K562 (cell line): ENCODE measurements around the gene CD19. TPM values are rescaled to one million over a fixed set of nuclear protein-coding genes. Genes with fewer than 3 reads are reported as not detected.

Experiments used
- ARHGAP35 ChIP-seq: fragments of 450-650 bp; IDR thresholded peaks from 2 replicates; pipeline ENCODE4 v1.6.1; 2018; ENCODE audit not compliant: partially characterized antibody
- ATF6 ChIP-seq: sonication (generic); formaldehyde crosslinking; IDR thresholded peaks from 2 replicates; pipeline ENCODE4 v1.4.0; 2020; ENCODE audit warnings: mild to moderate bottlenecking, missing genetic modification reagents
- BCOR ChIP-seq: fragments of 450-650 bp; IDR thresholded peaks from 2 replicates; pipeline ENCODE4 v1.6.1; 2016
- DPF2 ChIP-seq: fragments of 450-650 bp; IDR thresholded peaks from 2 replicates; pipeline ENCODE4 v1.6.1; 2016
- GTF2A2 ChIP-seq: IDR thresholded peaks from 2 replicates; pipeline ENCODE4 v1.6.1; 2016; ENCODE audit warnings: mild to moderate bottlenecking, missing genetic modification characterization, missing compliant biosample characterization
- HDAC1 ChIP-seq, 2 experiments: fragments of 450-650 bp; IDR thresholded peaks; 2 replicates each; pipeline ENCODE4 v1.6.1; 2016 to 2017; ENCODE audit warnings: inconsistent platforms in 1 of 2, mild to moderate bottlenecking in 1 of 2, moderate library complexity in 1 of 2
- MXI1 ChIP-seq: IDR thresholded peaks from 2 replicates; pipeline ENCODE4 v1.6.1; 2011; ENCODE audit warnings: low read depth, mild to moderate bottlenecking, improper control_type of control experiment, low read length
- RB1 ChIP-seq: fragments of 450-650 bp; IDR thresholded peaks from 2 replicates; pipeline ENCODE4 v1.6.1; 2017; ENCODE audit warnings: low read depth, mild to moderate bottlenecking
- RREB1 ChIP-seq: fragments of 250-450 bp; sonication (Bioruptor Pico); IDR thresholded peaks from 2 replicates; pipeline ENCODE4 v1.4.0; 2020
- STAG1 ChIP-seq: sonication (generic); formaldehyde crosslinking; IDR thresholded peaks from 2 replicates; pipeline ENCODE4 v1.5.0; 2020; ENCODE audit warnings: missing genetic modification reagents, borderline replicate concordance
- XRCC4 ChIP-seq: IDR thresholded peaks from one replicate; pipeline ENCODE4 v1.6.1; 2011; ENCODE audit not compliant: insufficient read depth, insufficient read length; ENCODE audit errors: extremely low read depth
- ZNF274 ChIP-seq: IDR thresholded peaks from 2 replicates; pipeline ENCODE4 v1.6.1; 2011; ENCODE audit warnings: low read depth, mild to moderate bottlenecking, low read length, moderate library complexity, borderline replicate concordance
- polyA plus RNA-seq, 8 experiments: library from polyadenylated mRNA; depleted of rRNA in 4 of 8; stranded (reverse) in 5 of 8; unstranded in 3 of 8; fragments of >200 nt; fragmentation: Nextera tagmentation in 2 of 8; fragmentation: Illumina TruSeq in 1 of 8; extraction: Ambion mirVana in 2 of 8; extraction: Trizol in 1 of 8; gene quantifications; 2 replicates each; pipeline versions ENCODE4 v1.2.1 to v1.2.3, GENCODE V29; 2011 to 2014; ENCODE audit warnings: inconsistent platforms in 1 of 8, missing spikeins in 1 of 8
- total RNA-seq, 7 experiments: library from RNA; depleted of rRNA in 6 of 7; stranded (reverse); fragments of >200 nt in 6 of 7; fragmentation: Illumina TruSeq in 2 of 7; extraction: Trizol in 2 of 7; gene quantifications; 2 replicates each; pipeline versions ENCODE4 v1.2.1 to v1.2.3, GENCODE V29; 2011 to 2021; ENCODE audit warnings: low replicate concordance in 1 of 7

CD19 gene
- total and polyA plus RNA-seq, 9 of the 15 experiments (the other 6 are each of a cell fraction or from before 2014, with no cell fraction given), result 0.27 to 3.7 (median 2.0) TPM; not detected in 1

- TF ChIP-seq ATF6 (CRISPR knock-in tag) (no peak), GTF2A2 (tag) (no peak), DPF2 (peak; percentile 96), HDAC1 (IDR thresholded peaks at IDR 0.05) (peak; percentile 50 to 99; a peak in 3 of 4 replicates), XRCC4 (no peak), ARHGAP35 (peak; percentile 20), MXI1 (no peak), RREB1 (peak; percentile 59; the same call in 1 of the 2 replicates), STAG1 (CRISPR knock-in tag) (no peak), ZNF274 (no peak), BCOR (peak; percentile 88), RB1 (peak; percentile 63; the same call in 1 of the 2 replicates)
These were observed 6.2 kb upstream of the CD19 start (continued) for GRCh38 chr16:28925386-28926228.
